CD4-positive, CD25-positive, alpha-beta regulatory T cell (primary cell): ENCODE results near the gene SART1. TPM values are rescaled to one million over a fixed set of nuclear protein-coding genes. Genes with fewer than 3 reads are reported as not detected.
A peak's percentile ranks its signal among the peaks of the same experiment; 100 is the strongest.

Experiments
- ATAC-seq, 2 donors: fragments of 150-1000 bp; cut with Tn5 transposase; one replicate each; pipeline ENCODE4 v1.10.0; 2021; ENCODE audit warnings: low read depth in 2 of 2, moderate number of reproducible peaks in 2 of 2, moderate library complexity in 1 of 2
- DNase-seq, 3 donors: peaks; one replicate each; pipeline versions ENCODE4 v3.0.0 to v3.0.0-alpha.2; 2012 to 2022; ENCODE audit warnings: mixed read lengths in 1 of 3
- H3K27ac ChIP-seq: one replicate; pipeline ENCODE4 v1.7.0; 2013; ENCODE audit warnings: mild to moderate bottlenecking, low read length; ENCODE audit not compliant: insufficient read depth, poor library complexity, severe bottlenecking
- H3K27me3 ChIP-seq: one replicate; pipeline ENCODE4 v1.7.0; 2013; ENCODE audit warnings: low read length; ENCODE audit not compliant: control insufficient read depth, insufficient read depth
- H3K36me3 ChIP-seq: one replicate; pipeline ENCODE4 v1.7.0; 2013; ENCODE audit warnings: mild to moderate bottlenecking, low read length, moderate library complexity; ENCODE audit not compliant: control insufficient read depth, insufficient read depth
- H3K4me1 ChIP-seq: 2 replicates; pipeline ENCODE4 v1.7.0; 2013; ENCODE audit warnings: mild to moderate bottlenecking, low read length; ENCODE audit not compliant: insufficient read depth, control insufficient read depth, poor library complexity, severe bottlenecking
- H3K4me3 ChIP-seq: one replicate; pipeline ENCODE4 v1.7.0; 2013; ENCODE audit warnings: low read depth, mild to moderate bottlenecking, low read length, moderate library complexity
- H3K9me3 ChIP-seq, 2 experiments: 1 replicate in 1 of 2; 2 replicates in 1 of 2; pipeline ENCODE4 v1.7.0; 2013; ENCODE audit warnings: low read length in 2 of 2, mild to moderate bottlenecking in 1 of 2, moderate library complexity in 1 of 2; ENCODE audit not compliant: control insufficient read depth in 2 of 2
- H3K27ac Mint-ChIP-seq, 3 donors: one replicate each; pipeline ENCODE4 v1.8.0; 2020 to 2022; ENCODE audit warnings: mild to moderate bottlenecking in 3 of 3, mixed read lengths in 3 of 3, moderate library complexity in 2 of 3
- H3K27me3 Mint-ChIP-seq: one replicate; pipeline ENCODE4 v1.8.0; 2022; ENCODE audit warnings: mild to moderate bottlenecking, mixed read lengths
- H3K36me3 Mint-ChIP-seq: one replicate; pipeline ENCODE4 v1.8.0; 2020; ENCODE audit warnings: mixed read lengths
- H3K4me1 Mint-ChIP-seq, 4 donors: one replicate each; pipeline ENCODE4 v1.8.0; 2020 to 2022; ENCODE audit warnings: mixed read lengths in 4 of 4, mild to moderate bottlenecking in 1 of 4
- H3K4me3 Mint-ChIP-seq, 4 donors: one replicate each; pipeline ENCODE4 v1.8.0; 2020 to 2022; ENCODE audit warnings: mild to moderate bottlenecking in 4 of 4, mixed read lengths in 4 of 4, moderate library complexity in 3 of 4
- H3K9me3 Mint-ChIP-seq, 7 donors: one replicate each; pipeline ENCODE4 v1.8.0; 2020 to 2022; ENCODE audit warnings: mixed read lengths in 7 of 7, mild to moderate bottlenecking in 3 of 7, moderate library complexity in 2 of 7
- polyA plus RNA-seq, 4 donors: library from polyadenylated mRNA; unstranded; fragments of 300-500 nt; fragmentation: Illumina TruSeq; gene quantifications; one replicate each; pipeline ENCODE4 v1.2.3, GENCODE V29; 2021
- total RNA-seq: library from RNA; stranded (reverse); gene quantifications from one replicate; pipeline ENCODE4 v1.2.3, GENCODE V29; 2022

SART1 gene
- total and polyA plus RNA-seq, 5 donors from 2014 or later, result 15.8 to 94.0 (median 21.6) TPM

DNA sequence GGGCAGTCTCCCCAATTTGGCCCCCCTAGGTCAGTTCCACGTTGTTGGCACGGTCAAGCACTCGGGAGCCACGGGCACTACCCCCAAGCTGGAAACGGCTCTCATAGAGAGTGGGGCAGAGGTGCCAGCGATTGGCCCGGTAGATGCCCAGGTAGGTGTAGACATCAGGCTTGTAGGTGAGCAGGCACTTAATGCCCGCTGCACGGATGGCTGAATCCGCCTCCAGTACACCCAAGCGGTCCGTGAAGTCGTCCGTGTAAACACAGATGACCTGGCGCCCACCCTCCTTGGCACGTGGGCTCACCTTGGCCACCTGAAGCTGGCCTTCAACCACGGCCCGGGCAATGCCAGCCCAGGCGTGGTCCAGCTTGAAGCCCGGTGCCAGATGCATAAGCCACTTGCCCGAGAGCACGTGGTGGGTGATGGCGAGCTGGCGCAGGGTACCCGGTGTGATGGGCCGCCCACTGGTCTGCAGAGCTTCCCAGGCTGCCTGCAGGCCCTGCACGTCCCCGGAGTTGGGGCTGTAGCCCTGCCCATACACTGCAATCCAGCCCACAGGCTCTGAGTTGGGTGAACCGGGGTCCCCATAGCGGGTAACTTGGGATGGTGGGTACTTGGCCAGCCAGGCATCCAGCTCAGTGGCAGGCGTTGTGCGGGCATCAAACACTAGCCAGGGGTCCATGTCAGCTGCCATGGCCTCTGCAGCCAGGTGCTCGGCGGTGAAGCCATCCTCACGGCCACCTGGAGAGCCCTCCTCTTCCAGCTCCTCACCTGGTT is 43.9 kb upstream of the SART1 start:
- Mint-ChIP-seq H3K27me3 (no peaks in the 10 kb centered on the region), H3K36me3 (peaks cover 7% of the 10 kb centered on the region), H3K27ac (peak overlapping the region in 2 of 3 donors; percentile 84 to 90), H3K9me3 (no peaks in the 10 kb centered on the region), H3K4me3 (peak overlapping the region; percentile 89 to 98 (median 92)), H3K4me1 (peaks cover 0 to 50% (median 23%) of the 10 kb centered on the region in 4 donors)
- Histone ChIP-seq H3K4me1 (peaks cover 46% of the 10 kb centered on the region), H3K27me3 (no peaks in the 10 kb centered on the region), H3K9me3 (no peaks in the 10 kb centered on the region), H3K4me3 (peak overlapping the region; percentile 85), H3K36me3 (peaks cover 8% of the 10 kb centered on the region), H3K27ac (peak overlapping the region; percentile 78)
- DNase-seq, result no peak
- no peak for ATAC-seq

DNA sequence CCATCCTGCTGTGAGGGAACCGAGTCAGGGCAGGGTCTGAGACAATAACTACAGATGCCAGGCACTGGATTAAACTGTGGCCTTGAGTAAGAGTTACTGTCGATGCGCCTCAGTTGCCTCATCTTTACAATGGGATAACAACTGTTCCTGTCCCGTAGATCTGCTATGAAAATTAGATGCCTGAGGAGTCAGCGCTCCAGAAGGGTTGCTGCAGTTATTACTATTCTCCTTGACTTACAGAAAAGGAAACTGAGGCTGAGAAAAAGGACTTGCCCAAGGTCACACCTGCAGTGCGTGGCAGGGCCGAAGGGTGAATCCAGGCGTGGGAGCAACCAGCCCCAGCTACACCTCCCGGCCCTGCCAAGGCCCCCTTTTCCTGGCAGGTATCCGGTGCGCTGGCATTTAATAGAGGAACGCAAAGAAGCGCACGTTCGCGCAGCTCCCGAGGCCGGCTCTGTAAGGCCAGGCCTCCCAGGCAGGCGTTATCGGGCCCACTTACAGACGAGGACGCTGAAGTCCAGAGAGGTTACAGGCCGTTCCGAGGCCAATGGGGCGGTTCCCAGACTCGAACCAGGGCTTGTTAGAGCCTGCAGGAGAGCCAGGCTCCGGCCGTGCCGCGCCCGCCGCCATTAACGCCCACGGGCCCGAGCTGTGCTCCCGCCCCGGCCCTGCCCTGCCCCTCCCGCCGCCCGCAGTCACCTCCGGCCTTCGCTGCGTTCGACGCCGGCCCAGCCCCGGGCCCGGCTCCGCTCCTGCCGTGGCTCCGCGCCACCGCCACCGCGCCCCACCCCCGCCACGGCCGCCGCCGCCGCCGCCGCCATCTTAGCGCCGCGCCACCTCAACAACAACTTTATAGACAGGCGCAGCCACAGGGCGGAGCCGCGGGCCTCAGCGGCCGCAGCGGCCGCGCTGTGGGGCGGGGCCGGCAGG is 43.1 kb upstream of the SART1 start, which contains the start of gene C11orf68:
C11orf68 (minus strand) TSS at position 852 of the 930 bp plus-strand sequence; CDS start at position 821, 31 bp downstream.
- Histone ChIP-seq H3K36me3 (peaks cover 13% of the 10 kb centered on the region), H3K9me3 (no peaks in the 10 kb centered on the region), H3K4me3 (peak within 1 kb of the TSS; percentile 85), H3K4me1 (peaks cover 46% of the 10 kb centered on the region), H3K27ac (peak within 1 kb of the TSS; percentile 81), H3K27me3 (no peaks in the 10 kb centered on the region)
- Mint-ChIP-seq H3K4me1 (peaks cover 0 to 57% (median 25%) of the 10 kb centered on the region in 4 donors), H3K27me3 (no peaks in the 10 kb centered on the region), H3K4me3 (peak within 1 kb of the TSS; percentile 90 to 98 (median 94)), H3K9me3 (no peaks in the 10 kb centered on the region), H3K27ac (peak within 1 kb of the TSS; percentile 86 to 97 (median 92)), H3K36me3 (peaks cover 15% of the 10 kb centered on the region)
- ATAC-seq (peak; percentile 75 to 77), DNase-seq (peak in 1 of 3 donors; percentile 52)

DNA sequence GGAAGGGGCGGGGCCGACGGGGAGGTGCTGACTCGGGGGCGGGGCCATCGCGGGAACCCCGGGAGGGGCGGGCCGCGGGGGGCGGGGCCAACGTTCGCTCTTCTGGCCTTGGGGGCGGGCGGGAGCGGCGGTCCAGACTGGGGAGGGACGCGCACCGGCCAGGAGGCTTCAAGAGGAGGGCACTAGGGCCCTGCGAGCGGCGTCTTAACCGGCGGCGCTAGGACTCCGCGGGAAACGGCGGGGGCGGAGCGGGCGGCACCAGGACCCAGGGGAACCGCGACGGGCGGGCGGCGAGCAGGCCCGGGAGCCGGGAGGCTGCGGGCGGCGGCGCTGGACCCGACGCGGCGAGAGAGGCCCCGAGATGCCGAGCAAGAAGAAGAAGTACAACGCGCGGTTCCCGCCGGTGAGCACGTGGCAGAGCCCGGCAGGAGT is 42.4 kb upstream of the SART1 start, which contains the start of gene DRAP1:
DRAP1 (plus strand) TSS at position 286 of the 432 bp plus-strand sequence; CDS start at position 362, 76 bp downstream.
- Histone ChIP-seq H3K27ac (peak within 1 kb of the TSS; percentile 81), H3K4me1 (peaks cover 46% of the 10 kb centered on the region), H3K9me3 (no peaks in the 10 kb centered on the region), H3K4me3 (peak within 1 kb of the TSS; percentile 85), H3K27me3 (no peaks in the 10 kb centered on the region), H3K36me3 (peaks cover 13% of the 10 kb centered on the region)
- Mint-ChIP-seq H3K4me1 (peaks cover 0 to 58% (median 25%) of the 10 kb centered on the region in 4 donors), H3K27me3 (no peaks in the 10 kb centered on the region), H3K4me3 (peak within 1 kb of the TSS; percentile 90 to 98 (median 94)), H3K27ac (peak within 1 kb of the TSS; percentile 86 to 97 (median 92)), H3K36me3 (peaks cover 16% of the 10 kb centered on the region), H3K9me3 (no peaks in the 10 kb centered on the region)
- peak; percentile 97 to 99 (median 99) for DNase-seq
- ATAC-seq, result peak; percentile 91

DNA sequence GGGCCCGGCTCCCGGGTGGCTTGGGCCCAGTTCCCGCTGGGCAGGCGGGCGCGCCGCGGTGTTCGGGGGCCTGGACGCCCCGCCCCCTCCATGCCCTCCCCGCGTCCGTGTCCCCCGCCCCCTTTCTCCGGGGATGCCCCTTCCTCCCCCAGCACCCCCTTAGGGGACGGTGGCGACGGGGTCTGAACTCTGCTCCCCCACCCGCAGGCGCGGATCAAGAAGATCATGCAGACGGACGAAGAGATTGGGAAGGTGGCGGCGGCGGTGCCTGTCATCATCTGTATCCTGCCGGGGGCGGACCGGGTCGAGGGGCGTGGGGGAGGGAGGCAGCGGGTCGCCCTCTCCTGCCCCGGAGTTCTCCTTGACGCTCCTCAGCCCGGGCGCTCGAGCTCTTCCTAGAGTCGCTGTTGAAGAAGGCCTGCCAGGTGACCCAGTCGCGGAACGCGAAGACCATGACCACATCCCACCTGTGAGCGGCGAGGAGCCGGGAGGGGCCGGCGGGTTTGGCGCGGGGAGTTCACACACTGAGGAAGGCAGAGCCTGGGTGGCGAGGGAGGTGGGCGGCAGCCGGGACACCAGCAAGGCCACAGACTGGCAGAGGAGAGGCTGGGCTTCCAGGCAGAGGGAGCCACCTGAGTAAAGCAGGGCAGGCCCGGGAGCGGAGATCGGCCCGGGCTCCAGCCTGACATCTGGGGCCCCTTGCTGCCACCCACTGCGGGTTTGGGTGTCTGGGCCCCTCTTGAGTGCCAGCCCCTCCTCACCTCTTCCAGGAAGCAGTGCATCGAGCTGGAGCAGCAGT is 41.8 kb upstream of the SART1 start:
- Histone ChIP-seq H3K27ac (peak overlapping the region; percentile 81), H3K36me3 (peaks cover 13% of the 10 kb centered on the region), H3K4me3 (peak overlapping the region; percentile 37), H3K9me3 (no peaks in the 10 kb centered on the region), H3K27me3 (no peaks in the 10 kb centered on the region), H3K4me1 (peaks cover 46% of the 10 kb centered on the region)
- H3K9me3 Mint-ChIP-seq, result no peaks in the 10 kb centered on the region
- H3K27me3 Mint-ChIP-seq, result no peaks in the 10 kb centered on the region
- H3K27ac Mint-ChIP-seq, result peak overlapping the region; percentile 86 to 97 (median 92)
- H3K4me3 Mint-ChIP-seq, result peak overlapping the region; percentile 90 to 98 (median 94)
- H3K36me3 Mint-ChIP-seq, result peaks cover 16% of the 10 kb centered on the region
- peak; percentile 19 to 32 for ATAC-seq
- H3K4me1 Mint-ChIP-seq, result peaks cover 0 to 55% (median 22%) of the 10 kb centered on the region in 4 donors
- DNase-seq, result peak in 2 of 3 donors; percentile 61 to 63

DNA sequence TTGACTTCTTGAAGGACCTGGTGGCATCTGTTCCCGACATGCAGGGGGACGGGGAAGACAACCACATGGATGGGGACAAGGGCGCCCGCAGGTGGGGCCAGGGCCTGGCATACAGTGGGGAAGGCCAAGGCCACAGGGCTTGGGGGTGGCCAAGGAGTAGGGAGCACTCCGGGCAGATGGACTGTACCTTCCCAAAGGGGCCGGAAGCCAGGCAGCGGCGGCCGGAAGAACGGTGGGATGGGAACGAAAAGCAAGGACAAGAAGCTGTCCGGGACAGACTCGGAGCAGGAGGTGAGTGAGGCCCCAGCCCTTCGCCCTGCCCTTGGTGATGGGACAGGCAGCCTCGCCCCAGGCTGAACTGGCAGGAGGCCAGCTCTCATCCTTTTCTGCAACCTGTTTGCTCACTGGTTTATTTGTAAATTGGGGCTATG is 41.1 kb upstream of the SART1 start:
- Histone ChIP-seq H3K4me1 (peaks cover 46% of the 10 kb centered on the region), H3K4me3 (peak overlapping the region; percentile 37)
- peaks cover 0 to 50% (median 17%) of the 10 kb centered on the region in 4 donors for H3K4me1 Mint-ChIP-seq

DNA sequence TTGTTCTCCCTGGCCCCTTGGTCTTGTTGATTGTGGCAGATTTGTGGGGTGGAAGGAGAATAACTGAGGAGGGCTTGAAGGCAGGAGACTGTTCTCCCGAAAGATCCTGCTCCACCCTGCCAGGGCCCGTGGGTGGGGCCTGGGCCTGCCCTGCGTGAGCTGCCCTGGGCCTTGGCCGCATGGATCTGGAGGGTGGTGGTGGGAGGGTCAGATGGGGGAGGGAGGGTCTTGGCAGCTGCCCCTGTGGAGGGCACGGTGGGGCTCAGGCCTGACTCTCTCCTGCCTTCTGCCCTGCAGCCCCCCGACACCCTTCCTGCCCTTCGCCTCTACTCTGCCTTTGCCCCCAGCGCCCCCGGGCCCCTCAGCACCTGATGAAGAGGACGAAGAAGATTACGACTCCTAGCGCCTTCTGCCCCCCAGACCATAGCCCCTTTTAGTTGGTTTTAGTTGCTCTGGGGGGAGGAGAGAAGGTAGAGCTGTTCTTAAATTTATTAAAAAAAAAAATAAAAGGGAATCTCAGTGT is 40.4 kb upstream of the SART1 start:
- no peaks in the 10 kb centered on the region for H3K9me3 Mint-ChIP-seq
- no peaks in the 10 kb centered on the region for H3K27me3 Mint-ChIP-seq
- Histone ChIP-seq H3K9me3 (no peaks in the 10 kb centered on the region), H3K27ac (peak overlapping the region; percentile 14), H3K36me3 (peaks cover 13% of the 10 kb centered on the region), H3K4me3 (no peak overlapping the region), H3K4me1 (peaks cover 41% of the 10 kb centered on the region), H3K27me3 (no peaks in the 10 kb centered on the region)
- H3K36me3 Mint-ChIP-seq, result peaks cover 16% of the 10 kb centered on the region
- ATAC-seq (no peak), DNase-seq (no peak)
- peak overlapping the region in 1 of 3 donors; percentile 3 for H3K27ac Mint-ChIP-seq
- peaks cover 0 to 47% (median 19%) of the 10 kb centered on the region in 4 donors for H3K4me1 Mint-ChIP-seq
- peak overlapping the region; percentile 51 to 98 (median 92) for H3K4me3 Mint-ChIP-seq

More for the DNA sequence above, 41.1 kb upstream of the SART1 start:
- Mint-ChIP-seq H3K9me3 (no peaks in the 10 kb centered on the region), H3K4me3 (peak overlapping the region; percentile 90 to 98 (median 94)), H3K36me3 (peaks cover 16% of the 10 kb centered on the region), H3K27ac (peak overlapping the region; percentile 3 to 92 (median 86)), H3K27me3 (no peaks in the 10 kb centered on the region)
- Histone ChIP-seq H3K9me3 (no peaks in the 10 kb centered on the region), H3K27ac (peak overlapping the region; percentile 81), H3K36me3 (peaks cover 13% of the 10 kb centered on the region), H3K27me3 (no peaks in the 10 kb centered on the region)
- no peak for ATAC-seq
- no peak for DNase-seq
